HL-60 (cell line): Measurements from ENCODE around the gene WASL.
"Not testable (repeated sequence)": the region's sequence is repeated elsewhere in the genome, so short reads cannot be mapped to it uniquely, and the experiment has no call there.

ENCODE experiments used
- DNase-seq, 2 experiments: peaks; one replicate each; pipeline ENCODE4 v3.0.0-alpha.2; 2010 to 2020; ENCODE audit warnings: low read depth in 1 of 2, low spot score in 1 of 2
- H3K27ac ChIP-seq: fragments of 250-450 bp; sonication (Bioruptor Pico); replicated peaks from 2 replicates; pipeline ENCODE4 v1.5.1; 2020; ENCODE audit warnings: mild to moderate bottlenecking, moderate library complexity
- H3K27me3 ChIP-seq: fragments of 250-450 bp; sonication (Bioruptor Pico); 2 replicates; pipeline ENCODE4 v1.5.1; 2021; ENCODE audit warnings: mild to moderate bottlenecking, moderate library complexity; ENCODE audit not compliant: insufficient read depth, poor library complexity, severe bottlenecking
- H3K4me3 ChIP-seq: replicated peaks from 2 replicates; pipeline ENCODE4 v1.5.1; 2011; ENCODE audit warnings: mild to moderate bottlenecking, control low read depth, low read length; ENCODE audit not compliant: insufficient read depth
- GABPA ChIP-seq: IDR thresholded peaks from 2 replicates; pipeline ENCODE4 v1.6.1; 2012; ENCODE audit warnings: low read depth
- POLR2AphosphoS5 ChIP-seq: IDR thresholded peaks from 2 replicates; pipeline ENCODE4 v1.6.1; 2012; ENCODE audit warnings: low read depth
- SPI1 ChIP-seq: IDR thresholded peaks from 2 replicates; pipeline ENCODE4 v1.6.1; 2012; ENCODE audit warnings: low read depth, mild to moderate bottlenecking, borderline replicate concordance
- TF ChIP-seq, protein P1 (sequence below): IDR thresholded peaks from 2 replicates; pipeline ENCODE4 v1.6.1; 2012; ENCODE audit warnings: low read depth; ENCODE audit not compliant: insufficient replicate concordance
- TF ChIP-seq, protein P2 (sequence below): IDR thresholded peaks from one replicate; pipeline ENCODE4 v1.5.1; 2011; ENCODE audit warnings: low read length, control low read depth, inconsistent platforms; ENCODE audit not compliant: insufficient read depth

The WASL gene

DNA sequence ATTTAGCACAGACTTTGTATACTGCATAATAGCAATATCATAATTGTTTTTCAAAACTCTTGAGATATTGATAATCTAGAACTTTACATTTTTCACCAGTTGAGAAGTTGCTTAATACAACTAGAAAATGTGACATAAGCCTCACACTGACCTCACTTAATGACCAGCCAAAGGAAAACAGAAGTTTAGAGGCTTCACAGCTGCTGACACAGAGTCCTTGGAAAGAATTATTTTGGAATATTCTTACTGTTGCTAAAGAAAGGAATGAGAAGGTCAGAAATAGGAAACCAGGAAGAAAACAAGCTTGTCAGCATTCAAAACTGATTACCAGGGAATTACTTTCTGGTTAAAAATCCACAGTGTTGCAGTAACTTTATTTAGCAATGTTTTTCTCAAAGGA is 35.5 kb upstream of the WASL start:
- no peak for TF ChIP-seq POLR2AphosphoS5
- TF ChIP-seq, protein P1, sequence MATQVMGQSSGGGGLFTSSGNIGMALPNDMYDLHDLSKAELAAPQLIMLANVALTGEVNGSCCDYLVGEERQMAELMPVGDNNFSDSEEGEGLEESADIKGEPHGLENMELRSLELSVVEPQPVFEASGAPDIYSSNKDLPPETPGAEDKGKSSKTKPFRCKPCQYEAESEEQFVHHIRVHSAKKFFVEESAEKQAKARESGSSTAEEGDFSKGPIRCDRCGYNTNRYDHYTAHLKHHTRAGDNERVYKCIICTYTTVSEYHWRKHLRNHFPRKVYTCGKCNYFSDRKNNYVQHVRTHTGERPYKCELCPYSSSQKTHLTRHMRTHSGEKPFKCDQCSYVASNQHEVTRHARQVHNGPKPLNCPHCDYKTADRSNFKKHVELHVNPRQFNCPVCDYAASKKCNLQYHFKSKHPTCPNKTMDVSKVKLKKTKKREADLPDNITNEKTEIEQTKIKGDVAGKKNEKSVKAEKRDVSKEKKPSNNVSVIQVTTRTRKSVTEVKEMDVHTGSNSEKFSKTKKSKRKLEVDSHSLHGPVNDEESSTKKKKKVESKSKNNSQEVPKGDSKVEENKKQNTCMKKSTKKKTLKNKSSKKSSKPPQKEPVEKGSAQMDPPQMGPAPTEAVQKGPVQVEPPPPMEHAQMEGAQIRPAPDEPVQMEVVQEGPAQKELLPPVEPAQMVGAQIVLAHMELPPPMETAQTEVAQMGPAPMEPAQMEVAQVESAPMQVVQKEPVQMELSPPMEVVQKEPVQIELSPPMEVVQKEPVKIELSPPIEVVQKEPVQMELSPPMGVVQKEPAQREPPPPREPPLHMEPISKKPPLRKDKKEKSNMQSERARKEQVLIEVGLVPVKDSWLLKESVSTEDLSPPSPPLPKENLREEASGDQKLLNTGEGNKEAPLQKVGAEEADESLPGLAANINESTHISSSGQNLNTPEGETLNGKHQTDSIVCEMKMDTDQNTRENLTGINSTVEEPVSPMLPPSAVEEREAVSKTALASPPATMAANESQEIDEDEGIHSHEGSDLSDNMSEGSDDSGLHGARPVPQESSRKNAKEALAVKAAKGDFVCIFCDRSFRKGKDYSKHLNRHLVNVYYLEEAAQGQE: no peak
- TF ChIP-seq SPI1: no peak
- no peak for TF ChIP-seq GABPA
- TF ChIP-seq, protein P2, sequence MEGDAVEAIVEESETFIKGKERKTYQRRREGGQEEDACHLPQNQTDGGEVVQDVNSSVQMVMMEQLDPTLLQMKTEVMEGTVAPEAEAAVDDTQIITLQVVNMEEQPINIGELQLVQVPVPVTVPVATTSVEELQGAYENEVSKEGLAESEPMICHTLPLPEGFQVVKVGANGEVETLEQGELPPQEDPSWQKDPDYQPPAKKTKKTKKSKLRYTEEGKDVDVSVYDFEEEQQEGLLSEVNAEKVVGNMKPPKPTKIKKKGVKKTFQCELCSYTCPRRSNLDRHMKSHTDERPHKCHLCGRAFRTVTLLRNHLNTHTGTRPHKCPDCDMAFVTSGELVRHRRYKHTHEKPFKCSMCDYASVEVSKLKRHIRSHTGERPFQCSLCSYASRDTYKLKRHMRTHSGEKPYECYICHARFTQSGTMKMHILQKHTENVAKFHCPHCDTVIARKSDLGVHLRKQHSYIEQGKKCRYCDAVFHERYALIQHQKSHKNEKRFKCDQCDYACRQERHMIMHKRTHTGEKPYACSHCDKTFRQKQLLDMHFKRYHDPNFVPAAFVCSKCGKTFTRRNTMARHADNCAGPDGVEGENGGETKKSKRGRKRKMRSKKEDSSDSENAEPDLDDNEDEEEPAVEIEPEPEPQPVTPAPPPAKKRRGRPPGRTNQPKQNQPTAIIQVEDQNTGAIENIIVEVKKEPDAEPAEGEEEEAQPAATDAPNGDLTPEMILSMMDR: no peak
- H3K27me3 ChIP-seq: no peaks in the 10 kb centered on the region
- no peak for DNase-seq
- H3K27ac ChIP-seq: no peak overlapping the region
- no peak overlapping the region for H3K4me3 ChIP-seq

DNA sequence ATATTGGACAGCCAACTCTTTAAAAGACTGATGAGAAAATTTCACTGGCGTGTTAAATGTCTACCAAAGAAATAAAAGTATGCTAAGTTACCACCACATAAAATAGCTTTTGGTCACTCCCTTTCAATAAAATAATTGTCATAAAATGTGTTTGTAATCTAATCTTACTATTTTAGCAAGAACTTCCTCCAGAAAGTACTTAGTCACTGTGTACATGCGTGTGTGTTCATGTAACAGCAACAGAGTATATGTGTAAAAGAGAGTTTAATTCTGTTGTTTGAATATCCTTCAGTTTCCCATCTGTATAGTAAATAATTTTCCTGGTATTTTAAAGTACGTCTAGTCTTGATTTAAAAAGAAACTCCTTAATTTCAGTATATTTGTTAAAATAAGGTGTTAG is 35.0 kb upstream of the WASL start:
- Histone ChIP-seq H3K27ac (no peak overlapping the region), H3K27me3 (no peaks in the 10 kb centered on the region), H3K4me3 (no peak overlapping the region)
- no peak for DNase-seq
- TF ChIP-seq, protein P2: no peak
- TF ChIP-seq, protein P1: no peak
- TF ChIP-seq POLR2AphosphoS5 (no peak), GABPA (no peak), SPI1 (no peak)

DNA sequence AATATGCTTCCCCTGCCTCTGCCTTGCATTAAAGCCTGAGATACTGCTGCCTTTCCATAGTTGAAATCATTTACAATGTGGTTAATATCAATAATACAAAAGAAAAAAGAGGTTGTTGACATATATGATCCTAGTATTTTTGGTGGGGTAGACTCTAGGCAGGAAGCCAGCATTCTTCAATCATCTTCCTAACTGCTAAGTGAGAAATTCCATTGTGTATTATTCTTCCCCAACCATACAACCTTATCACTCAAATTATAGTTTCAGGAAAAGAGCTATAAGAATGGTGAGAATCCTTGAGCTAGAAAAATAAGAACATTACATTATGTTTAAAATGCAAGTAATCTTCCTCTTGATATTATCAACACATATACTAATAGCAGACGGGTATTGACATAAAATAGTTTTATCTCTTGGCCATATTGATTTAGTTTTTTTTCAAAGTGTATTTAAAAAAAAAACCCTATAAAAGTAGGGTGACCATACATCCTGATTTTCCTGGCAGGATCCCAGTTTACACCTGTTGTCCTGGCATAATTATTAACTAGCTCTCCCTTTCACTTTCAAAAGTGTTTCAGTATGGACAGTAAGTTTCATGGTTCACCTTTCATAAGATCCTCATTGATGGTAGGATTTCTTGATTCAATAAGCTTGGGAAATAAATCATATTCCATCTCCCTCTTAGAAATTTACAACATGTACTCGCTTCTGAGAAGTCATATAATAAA is 33.4 kb upstream of the WASL start:
- no peak for DNase-seq
- no peak overlapping the region for H3K4me3 ChIP-seq
- H3K27ac ChIP-seq: no peak overlapping the region
- TF ChIP-seq GABPA (no peak), SPI1 (no peak), POLR2AphosphoS5 (no peak)
- TF ChIP-seq, protein P1: no peak
- TF ChIP-seq, protein P2: no peak
- no peaks in the 10 kb centered on the region for H3K27me3 ChIP-seq

DNA sequence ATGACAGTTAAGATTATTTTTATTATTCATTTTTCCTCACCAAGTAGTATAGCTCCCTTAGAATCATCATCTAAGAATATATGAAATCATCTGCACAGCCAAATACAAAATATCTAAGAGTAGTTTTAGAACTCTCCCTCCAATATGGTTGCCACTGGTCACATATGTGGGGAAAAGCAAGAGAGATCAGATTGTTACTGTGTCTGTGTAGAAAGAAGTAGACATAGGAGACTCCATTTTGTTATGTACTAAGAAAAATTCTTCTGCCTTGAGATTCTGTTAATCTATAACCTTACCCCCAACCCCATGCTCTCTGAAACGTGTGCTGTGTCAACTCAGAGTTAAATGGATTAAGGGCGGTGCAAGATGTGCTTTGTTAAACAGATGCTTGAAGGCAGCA is 31.7 kb upstream of the WASL start:
- DNase-seq, H3K27ac ChIP-seq, H3K27me3 ChIP-seq, H3K4me3 ChIP-seq: not testable (repeated sequence)
